ENCODE measurements around the gene POU2AF2.

GRCh38 chr11:111285189-111286091, 39.9 kb downstream of the POU2AF2 start:
- TF ChIP-seq CTCF (IDR thresholded peaks at IDR 0.05) (no peak), ATF1 (CRISPR knock-in tag; IDR thresholded peaks at IDR 0.05) (no peak)

Measured in WTC11 (cell line).